GM15510 (cell line): ENCODE results near the gene HELQ.
A peak's percentile ranks its signal among the peaks of the same experiment; 100 is the strongest.

Experiments used
- POLR2A ChIP-seq: IDR thresholded peaks from 3 replicates; pipeline ENCODE4 v1.6.1; 2011; ENCODE audit warnings: borderline replicate concordance; ENCODE audit not compliant: insufficient read length; ENCODE audit errors: extremely low read depth

HELQ gene

DNA sequence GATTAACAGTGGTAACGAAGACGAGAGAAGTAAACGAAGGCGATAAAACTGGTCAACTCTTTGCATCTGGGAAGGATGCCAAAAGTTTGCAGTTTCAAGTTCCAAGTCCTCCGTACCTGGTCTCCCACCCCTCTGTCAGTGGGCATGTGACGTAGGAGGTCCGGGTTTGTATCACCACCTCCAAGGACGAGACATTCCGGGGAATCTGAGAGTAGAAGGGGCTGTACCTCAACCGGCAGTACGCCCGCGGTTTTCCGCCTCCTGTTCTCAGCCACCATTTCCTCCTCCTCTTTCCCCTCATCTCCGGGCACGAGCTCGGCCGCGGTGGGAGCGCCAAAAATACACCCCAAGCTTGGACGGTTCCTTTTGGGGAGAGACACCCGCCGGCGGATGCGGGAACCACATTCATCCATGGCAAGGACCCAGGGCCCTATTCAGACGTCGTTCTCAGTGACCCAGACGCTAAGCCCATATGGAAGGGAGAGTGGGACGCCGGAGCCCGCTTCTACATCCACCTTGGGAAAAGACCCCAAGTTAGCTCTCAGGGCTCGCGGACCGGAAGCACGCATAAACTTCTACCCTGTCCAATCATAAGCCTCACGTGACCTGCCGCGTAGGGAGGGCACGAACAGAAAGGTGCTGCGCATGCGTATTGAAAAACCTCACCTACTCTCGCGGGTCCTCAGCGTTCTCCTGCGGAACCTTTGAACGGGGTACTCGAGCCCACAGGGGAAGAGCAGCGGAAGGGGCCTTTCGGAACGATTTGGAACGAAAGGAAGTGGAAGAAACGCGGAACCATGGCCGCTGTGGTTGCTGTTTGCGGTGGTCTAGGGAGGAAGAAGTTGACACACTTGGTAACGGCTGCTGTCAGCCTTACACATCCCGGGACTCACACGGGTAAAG is at the start of gene HELQ, which contains the start of gene MRPS18C:
Gene HELQ (minus strand): TSS at position 543 of the 903 bp plus-strand sequence. CDS start 130 bp downstream, at position 413.
Gene MRPS18C (plus strand): TSS at position 778 of the 903 bp plus-strand sequence. CDS start 20 bp downstream, at position 798.
- peak; percentile 85 for TF ChIP-seq POLR2A

GRCh38 chr4:83504996-83505395 is 49.4 kb upstream of the HELQ start:
- TF ChIP-seq POLR2A, result no peak

GRCh38 chr4:83504503-83504902 is 48.9 kb upstream of the HELQ start:
- no peak for TF ChIP-seq POLR2A

GRCh38 chr4:83503974-83504373 is 48.4 kb upstream of the HELQ start:
- no peak for TF ChIP-seq POLR2A

DNA sequence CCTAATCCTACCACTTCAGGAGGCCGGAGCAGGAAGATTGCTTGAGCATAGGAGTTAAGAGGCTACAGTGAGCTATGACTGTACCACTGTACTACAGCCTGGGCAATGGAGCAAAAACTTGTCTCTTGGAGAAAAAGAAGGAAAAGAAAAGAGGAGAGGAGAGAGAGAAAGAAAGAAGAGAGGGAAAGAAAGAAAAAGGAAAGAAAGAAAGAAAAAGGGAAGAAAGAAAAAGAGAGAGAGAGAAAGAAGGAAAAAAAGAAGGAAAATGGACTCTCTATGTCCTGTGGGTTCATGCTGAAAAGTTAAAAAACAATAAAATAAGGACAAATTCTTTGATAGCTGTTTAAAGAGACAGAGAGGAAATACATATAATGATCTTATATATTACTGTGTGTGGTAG is 42.6 kb upstream of the HELQ start:
- TF ChIP-seq POLR2A, result no peak

GRCh38 chr4:83490876-83491450 is 35.3 kb upstream of the HELQ start:
- no peak for TF ChIP-seq POLR2A

DNA sequence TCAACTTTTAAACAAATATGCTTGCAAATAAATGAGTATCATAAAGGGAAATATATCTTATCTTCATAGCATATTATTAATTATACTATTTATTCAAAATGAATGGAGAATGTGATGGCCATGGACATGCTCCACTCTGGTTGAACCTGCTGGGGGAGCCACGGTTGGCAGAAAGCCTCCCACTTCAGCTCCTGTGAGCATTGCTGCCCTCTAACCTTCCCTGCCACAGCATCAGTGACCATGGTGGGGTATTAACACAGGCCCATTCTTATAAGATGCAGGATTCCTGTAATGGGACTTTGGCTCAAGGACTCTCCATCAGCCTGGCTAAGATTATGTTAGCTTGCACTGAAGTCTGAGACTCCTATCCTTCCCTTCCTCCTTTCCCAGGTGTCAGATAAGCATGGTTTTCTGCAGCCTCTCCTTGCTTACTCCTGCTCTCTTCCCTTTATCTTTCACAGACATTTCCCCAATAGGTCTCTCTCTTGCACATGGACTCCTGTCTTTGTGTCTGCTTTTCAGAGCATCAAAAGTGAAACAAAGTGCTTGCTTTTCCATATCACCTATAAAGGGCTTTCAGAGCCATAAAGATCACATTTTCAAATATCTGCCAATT is 34.2 kb upstream of the HELQ start:
- no peak for TF ChIP-seq POLR2A

GRCh38 chr4:83486457-83487129 is 31.0 kb upstream of the HELQ start:
- TF ChIP-seq POLR2A, result no peak

DNA sequence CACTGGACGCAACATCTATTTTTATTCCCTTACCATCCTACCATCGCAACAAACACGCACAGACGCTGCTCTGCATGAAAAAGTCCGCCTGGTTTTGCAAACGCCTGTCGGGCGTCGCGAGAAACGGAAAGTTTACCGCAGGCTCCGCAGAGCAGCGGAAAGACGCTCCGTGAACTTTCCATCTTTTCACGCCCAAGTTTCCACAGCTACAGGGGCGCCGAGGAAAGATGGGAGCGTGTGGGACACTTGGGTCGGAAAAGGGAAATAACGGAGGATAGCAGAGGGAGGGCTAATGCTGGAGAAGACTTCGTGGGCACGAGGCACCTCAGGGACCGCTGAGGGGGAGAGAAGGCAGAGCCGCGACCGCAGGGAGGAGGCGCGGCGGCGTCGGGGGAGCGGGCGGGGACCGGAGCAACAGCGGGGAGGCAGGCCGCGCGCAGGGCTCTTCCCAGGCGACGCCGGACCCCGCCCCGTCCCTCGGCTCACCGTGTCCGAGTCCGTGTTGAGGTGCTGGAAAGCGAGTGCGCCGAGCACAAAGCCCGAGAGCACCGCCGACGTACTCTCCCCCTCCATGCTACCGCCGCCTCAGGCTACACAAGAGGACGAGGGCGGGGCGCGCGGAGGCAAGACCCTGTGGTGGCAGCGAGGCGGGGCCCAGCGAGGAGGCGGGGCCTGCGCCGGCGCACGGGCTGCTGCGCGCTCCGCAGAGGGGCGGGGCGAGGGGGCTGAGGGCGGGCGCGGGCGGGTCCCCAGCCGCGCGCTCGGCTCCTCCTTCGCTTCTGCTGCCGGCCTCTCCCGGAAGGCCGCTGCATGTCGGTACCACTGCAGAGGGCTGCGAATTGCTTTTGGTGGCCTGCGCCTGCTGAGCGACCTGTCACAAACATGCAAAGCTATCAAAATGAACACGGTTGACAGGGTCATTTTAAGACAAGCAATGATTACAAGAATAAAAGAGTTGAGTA is 29.2 kb upstream of the HELQ start, which contains the start of gene ABRAXAS1:
Gene ABRAXAS1 (minus strand): TSS at position 601 of the 962 bp plus-strand sequence. CDS start 28 bp downstream, at position 573.
- TF ChIP-seq POLR2A, result peak; percentile 96

GRCh38 chr4:83473966-83474365 is 18.3 kb upstream of the HELQ start:
- no peak for TF ChIP-seq POLR2A

GRCh38 chr4:83473423-83473822 is 17.8 kb upstream of the HELQ start:
- no peak for TF ChIP-seq POLR2A

- no peak for TF ChIP-seq POLR2A
These were observed 520 bp upstream of the HELQ start for GRCh38 chr4:83456184-83456501.

GRCh38 chr4:83454686-83455085 is 937 bp downstream of the HELQ start:
- no peak for TF ChIP-seq POLR2A

- TF ChIP-seq POLR2A, result no peak
These were observed 6.6 kb downstream of the HELQ start for GRCh38 chr4:83449009-83449408.
